ENCODE data around the gene YAE1. TPM values are rescaled to one million over a fixed set of nuclear protein-coding genes. Genes with fewer than 3 reads are reported as not detected.

YAE1 gene
- total RNA-seq, 1 donor from 2014 or later: 79.3 TPM

DNA sequence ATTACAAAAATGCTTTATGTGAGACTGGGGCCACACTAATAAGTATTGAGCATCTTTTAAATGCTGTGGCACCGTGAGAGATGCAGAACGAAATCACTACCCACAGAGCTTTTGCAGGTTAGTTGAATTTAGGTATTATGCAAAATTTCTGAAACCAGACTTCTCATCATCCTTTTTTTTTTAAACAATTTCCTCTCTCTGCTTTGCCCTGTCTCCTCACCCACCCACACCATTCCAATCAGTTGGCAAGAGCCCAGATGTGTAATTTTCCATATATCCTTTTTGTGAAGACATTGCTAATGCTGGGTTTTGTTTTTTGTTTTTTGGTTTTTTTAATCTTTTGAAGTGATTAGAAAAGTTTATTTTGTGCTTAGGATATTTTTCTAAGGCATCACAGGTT, 1.1 kb downstream of the YAE1 start:
- no peaks in the 10 kb centered on the region for H3F3A ChIP-seq (ENCODE audit: low read depth)
- no peaks in the 10 kb centered on the region for H3K27me3 ChIP-seq
- no peak overlapping the region for H2AFZ ChIP-seq (replicated peaks)
- H4K20me1 ChIP-seq (ENCODE audit: low read depth): peaks cover 15% of the 10 kb centered on the region
- peaks cover 12% of the 10 kb centered on the region for H3K36me3 Mint-ChIP-seq
- peaks cover 15% of the 10 kb centered on the region for H3K4me1 ChIP-seq
- H3K9me3 ChIP-seq (ENCODE audit: low read depth): no peaks in the 10 kb centered on the region
- peaks cover 1% of the 10 kb centered on the region for H3K36me3 ChIP-seq
- no peak for DNase-seq (ENCODE audit: low spot score)
- H3K9me3 Mint-ChIP-seq: no peaks in the 10 kb centered on the region
- H3K27me3 Mint-ChIP-seq (ENCODE audit: insufficient read depth, low read depth): no peaks in the 10 kb centered on the region
- peaks cover 42% of the 10 kb centered on the region for H3K79me2 ChIP-seq (ENCODE audit: low read depth)
- H3K4me1 Mint-ChIP-seq: peaks cover 12% of the 10 kb centered on the region
- TF ChIP-seq EZH2phosphoT487 (IDR thresholded peaks at IDR 0.05) (no peak), EZH2 (IDR thresholded peaks at IDR 0.05) (no peak)
- TF ChIP-seq, protein P1, sequence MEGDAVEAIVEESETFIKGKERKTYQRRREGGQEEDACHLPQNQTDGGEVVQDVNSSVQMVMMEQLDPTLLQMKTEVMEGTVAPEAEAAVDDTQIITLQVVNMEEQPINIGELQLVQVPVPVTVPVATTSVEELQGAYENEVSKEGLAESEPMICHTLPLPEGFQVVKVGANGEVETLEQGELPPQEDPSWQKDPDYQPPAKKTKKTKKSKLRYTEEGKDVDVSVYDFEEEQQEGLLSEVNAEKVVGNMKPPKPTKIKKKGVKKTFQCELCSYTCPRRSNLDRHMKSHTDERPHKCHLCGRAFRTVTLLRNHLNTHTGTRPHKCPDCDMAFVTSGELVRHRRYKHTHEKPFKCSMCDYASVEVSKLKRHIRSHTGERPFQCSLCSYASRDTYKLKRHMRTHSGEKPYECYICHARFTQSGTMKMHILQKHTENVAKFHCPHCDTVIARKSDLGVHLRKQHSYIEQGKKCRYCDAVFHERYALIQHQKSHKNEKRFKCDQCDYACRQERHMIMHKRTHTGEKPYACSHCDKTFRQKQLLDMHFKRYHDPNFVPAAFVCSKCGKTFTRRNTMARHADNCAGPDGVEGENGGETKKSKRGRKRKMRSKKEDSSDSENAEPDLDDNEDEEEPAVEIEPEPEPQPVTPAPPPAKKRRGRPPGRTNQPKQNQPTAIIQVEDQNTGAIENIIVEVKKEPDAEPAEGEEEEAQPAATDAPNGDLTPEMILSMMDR (IDR thresholded peaks at IDR 0.05): no peak
- H3K9ac ChIP-seq: peak overlapping the region; percentile 81
- peak overlapping the region; percentile 98 for H3K4me3 ChIP-seq
- no peak overlapping the region for H3K27ac ChIP-seq
- H3K4me2 ChIP-seq: peak overlapping the region; percentile 98
- no peak overlapping the region for H3K27ac Mint-ChIP-seq
- peak overlapping the region; percentile 97 for H3K4me3 Mint-ChIP-seq

DNA sequence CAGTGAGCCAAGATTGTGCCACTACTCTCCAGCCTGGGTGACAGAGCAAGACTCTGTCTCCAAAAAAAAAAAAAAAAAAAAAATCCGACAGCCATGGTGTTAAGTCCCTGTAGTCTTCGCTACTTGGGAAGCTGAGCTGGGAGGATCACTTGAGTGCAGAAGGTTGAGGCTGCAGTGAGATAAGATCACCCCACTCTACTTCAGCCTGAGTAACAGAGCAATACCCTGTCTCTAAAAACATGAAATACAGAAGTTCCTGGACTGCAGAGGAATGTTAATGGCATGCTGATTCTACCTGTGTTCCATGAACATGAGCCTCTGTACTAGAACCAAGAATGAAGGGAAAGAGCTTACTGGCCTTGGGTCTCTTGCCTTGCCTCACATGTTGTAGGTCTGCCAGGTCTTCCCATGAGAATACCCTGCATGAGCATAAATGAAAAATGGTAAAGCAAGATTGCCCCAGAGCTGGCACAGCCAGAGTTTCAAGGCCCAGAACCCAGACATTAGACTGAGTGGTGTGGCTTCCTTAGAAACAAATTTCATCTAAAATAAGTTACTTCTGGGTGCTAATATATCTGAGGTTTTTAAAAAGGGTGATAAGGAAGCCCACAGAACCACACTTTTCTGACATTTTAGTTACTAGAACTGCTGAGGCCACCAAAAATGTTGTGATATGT, 8.6 kb downstream of the YAE1 start:
- Mint-ChIP-seq H3K36me3 (peaks cover 33% of the 10 kb centered on the region), H3K27me3 (ENCODE audit: insufficient read depth, low read depth) (no peaks in the 10 kb centered on the region), H3K4me1 (no peaks in the 10 kb centered on the region), H3K27ac (no peak overlapping the region), H3K9me3 (no peaks in the 10 kb centered on the region), H3K4me3 (no peak overlapping the region)
- TF ChIP-seq EZH2phosphoT487 (IDR thresholded peaks at IDR 0.05) (no peak), EZH2 (IDR thresholded peaks at IDR 0.05) (no peak)
- TF ChIP-seq, protein P1 (IDR thresholded peaks at IDR 0.05): no peak
- DNase-seq (ENCODE audit: low spot score): no peak
- Histone ChIP-seq H3K27ac (no peak overlapping the region), H3K27me3 (no peaks in the 10 kb centered on the region), H3K4me3 (no peak overlapping the region), H3K79me2 (ENCODE audit: low read depth) (no peaks in the 10 kb centered on the region), H3K9ac (no peak overlapping the region), H3K9me3 (ENCODE audit: low read depth) (no peaks in the 10 kb centered on the region), H3K4me2 (no peak overlapping the region), H2AFZ (replicated peaks) (no peak overlapping the region), H3K4me1 (no peaks in the 10 kb centered on the region), H4K20me1 (ENCODE audit: low read depth) (peaks cover 2% of the 10 kb centered on the region), H3K36me3 (peaks cover 7% of the 10 kb centered on the region), H3F3A (ENCODE audit: low read depth) (peaks cover 5% of the 10 kb centered on the region)

DNA sequence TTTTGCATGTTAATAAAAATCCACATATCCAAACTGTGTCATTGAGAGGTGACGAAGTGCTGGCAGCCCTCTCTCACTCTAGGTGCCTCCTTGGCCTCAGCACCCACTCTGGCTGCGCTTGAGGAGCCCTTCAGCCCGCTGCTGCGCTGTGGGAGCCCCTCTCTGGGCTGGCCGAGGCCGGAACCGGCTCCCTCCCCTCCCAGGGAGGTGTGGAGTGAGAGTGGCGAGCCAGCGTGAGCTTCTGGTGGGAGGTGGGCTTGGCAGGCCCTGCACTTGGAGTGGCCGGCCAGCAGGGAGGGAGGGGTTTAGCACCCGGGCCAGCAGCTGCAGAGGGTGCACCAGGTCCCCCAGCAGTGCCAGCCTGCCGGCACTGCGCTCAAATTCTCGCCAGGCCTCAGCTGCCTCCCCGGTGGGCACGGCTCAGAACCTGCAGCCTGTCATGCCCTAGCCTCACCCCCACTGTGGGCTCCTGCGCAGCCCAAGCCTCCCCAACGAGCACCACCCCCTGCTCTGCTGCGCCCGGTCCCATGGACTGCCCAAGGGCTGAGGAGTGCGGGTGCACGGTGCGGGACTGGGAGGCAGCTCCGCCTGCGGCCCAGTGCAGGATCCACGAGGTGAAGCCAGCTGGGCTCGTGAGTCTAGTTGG, 11.1 kb downstream of the YAE1 start:
- Mint-ChIP-seq H3K36me3 (peaks cover 21% of the 10 kb centered on the region), H3K9me3 (no peaks in the 10 kb centered on the region), H3K27me3 (ENCODE audit: insufficient read depth, low read depth) (no peaks in the 10 kb centered on the region), H3K4me3 (no peak overlapping the region), H3K27ac (no peak overlapping the region), H3K4me1 (peaks cover 5% of the 10 kb centered on the region)
- Histone ChIP-seq H3K9ac (no peak overlapping the region), H2AFZ (replicated peaks) (no peak overlapping the region), H3K79me2 (ENCODE audit: low read depth) (no peaks in the 10 kb centered on the region), H3K4me2 (no peak overlapping the region), H3K4me1 (no peaks in the 10 kb centered on the region), H3K4me3 (no peak overlapping the region), H3K36me3 (peaks cover 5% of the 10 kb centered on the region), H3F3A (ENCODE audit: low read depth) (peaks cover 10% of the 10 kb centered on the region), H3K9me3 (ENCODE audit: low read depth) (no peaks in the 10 kb centered on the region), H4K20me1 (ENCODE audit: low read depth) (no peaks in the 10 kb centered on the region), H3K27me3 (no peaks in the 10 kb centered on the region), H3K27ac (no peak overlapping the region)
- no peak for TF ChIP-seq EZH2phosphoT487 (IDR thresholded peaks at IDR 0.05)
- TF ChIP-seq EZH2 (IDR thresholded peaks at IDR 0.05): no peak
- TF ChIP-seq, protein P1 (IDR thresholded peaks at IDR 0.05): no peak
- no peak for DNase-seq (ENCODE audit: low spot score)
